Keratinocyte (primary cell): ENCODE data around the gene DCST2. TPM values are rescaled to one million over a fixed set of nuclear protein-coding genes. Genes with fewer than 3 reads are reported as not detected.

ENCODE experiments used
- DNase-seq: peaks from one replicate; pipeline ENCODE4 v3.0.0-alpha.2; 2011; ENCODE audit warnings: low read depth, missing footprints, low spot score
- FAIRE-seq: peaks from 2 replicates; lab custom pipeline; 2011; peaks lifted over from hg19 to GRCh38; lab: Jason Lieb, UNC
- H2AFZ ChIP-seq: 2 replicates; pipeline ENCODE4 v1.6.0; 2012; ENCODE audit warnings: low read length, control low read depth, inconsistent platforms; ENCODE audit not compliant: control insufficient read depth
- H3K27ac ChIP-seq: 2 replicates; pipeline ENCODE4 v1.5.1; 2011; ENCODE audit warnings: low read length; ENCODE audit not compliant: control insufficient read depth, insufficient read depth
- H3K27me3 ChIP-seq: 3 replicates; pipeline ENCODE4 v1.6.0; 2011; ENCODE audit warnings: low read length; ENCODE audit not compliant: control insufficient read depth, insufficient read depth; ENCODE audit errors: extremely low read depth
- H3K36me3 ChIP-seq, 2 experiments: 2 replicates in 1 of 2; 3 replicates in 1 of 2; pipeline ENCODE4 v1.5.1; 2011; ENCODE audit warnings: low read length in 2 of 2, mild to moderate bottlenecking in 1 of 2; ENCODE audit not compliant: control insufficient read depth in 2 of 2, insufficient read depth in 2 of 2; ENCODE audit errors: extremely low read depth in 1 of 2
- H3K4me1 ChIP-seq: 3 replicates; pipeline ENCODE4 v1.5.1; 2011; ENCODE audit warnings: low read length; ENCODE audit not compliant: control insufficient read depth, insufficient read depth; ENCODE audit errors: extremely low read depth
- H3K4me2 ChIP-seq: 3 replicates; pipeline ENCODE4 v1.6.0; 2011; ENCODE audit warnings: low read depth, low read length; ENCODE audit not compliant: control insufficient read depth, insufficient read depth; ENCODE audit errors: extremely low read depth
- H3K4me3 ChIP-seq, 3 experiments: fragments of 200-600 bp in 1 of 3; sonication (generic) in 1 of 3; 2 replicates in 2 of 3; 3 replicates in 1 of 3; pipeline ENCODE4 v1.5.1; 2011 to 2016; ENCODE audit warnings: low read length in 3 of 3, mild to moderate bottlenecking in 3 of 3, control low read depth in 2 of 3, inconsistent platforms in 1 of 3, low read depth in 1 of 3, mixed read lengths in 1 of 3, mixed run types in 1 of 3, moderate library complexity in 1 of 3; ENCODE audit not compliant: control insufficient read depth in 2 of 3, insufficient read depth in 2 of 3; ENCODE audit errors: extremely low read depth in 1 of 3
- H3K79me2 ChIP-seq: 2 replicates; pipeline ENCODE4 v1.6.0; 2012; ENCODE audit warnings: low read length; ENCODE audit not compliant: control insufficient read depth, insufficient read depth
- H3K9ac ChIP-seq: 3 replicates; pipeline ENCODE4 v1.6.0; 2011; ENCODE audit warnings: low read length; ENCODE audit not compliant: control insufficient read depth, insufficient read depth; ENCODE audit errors: extremely low read depth
- H3K9me1 ChIP-seq: 3 replicates; pipeline ENCODE4 v1.6.0; 2011; ENCODE audit warnings: low read length; ENCODE audit not compliant: control insufficient read depth, insufficient read depth; ENCODE audit errors: extremely low read depth
- H3K9me3 ChIP-seq: 2 replicates; pipeline ENCODE4 v1.5.1; 2012; ENCODE audit warnings: low read depth, low read length; ENCODE audit not compliant: control insufficient read depth
- H4K20me1 ChIP-seq: 3 replicates; pipeline ENCODE4 v1.6.0; 2011; ENCODE audit warnings: low read length; ENCODE audit not compliant: control insufficient read depth, insufficient read depth; ENCODE audit errors: extremely low read depth
- CTCF ChIP-seq, 3 experiments: IDR thresholded peaks in 1 of 3; conservative IDR thresholded peaks in 1 of 3; optimal IDR thresholded peaks in 1 of 3; 2 replicates in 2 of 3; 3 replicates in 1 of 3; pipeline versions ENCODE3 to v1.5.1; 2011; ENCODE audit warnings: low read length in 3 of 3, mild to moderate bottlenecking in 3 of 3, moderate library complexity in 2 of 3, control low read depth in 1 of 3, inconsistent platforms in 1 of 3; ENCODE audit not compliant: insufficient read depth in 2 of 3; ENCODE audit errors: extremely low read depth in 1 of 3
- EZH2 ChIP-seq: IDR thresholded peaks from one replicate; pipeline ENCODE4 v1.6.1; 2012; ENCODE audit warnings: inconsistent platforms, mild to moderate bottlenecking, low read length, moderate library complexity
- dilution Hi-C: fragments of 300-500 bp; cut with MboI; formaldehyde crosslinking; loops from one replicate; pipeline ENCODE4 v1.7.0; 2020; ENCODE audit warnings: low sequenced_read_pairs; ENCODE audit not compliant: extremely low pct_ligation_motif_present
- polyA plus RNA-seq, 5 experiments: library from polyadenylated mRNA; depleted of rRNA in 3 of 5; stranded (reverse) in 3 of 5; stranded (forward) in 1 of 5; unstranded in 1 of 5; fragments of >200 nt; gene quantifications; 1 replicate in 1 of 5; 2 replicates in 3 of 5; 3 replicates in 1 of 5; pipeline versions ENCODE4 v1.2.1 to v1.2.3, GENCODE V29; 2011 to 2012; ENCODE audit warnings: missing spikeins in 2 of 5, low read depth in 1 of 5, low replicate concordance in 1 of 5

The DCST2 gene
- polyA plus RNA-seq, 1 donor (not counting 4 experiments of a cell fraction or from before 2014, with no cell fraction given), result 0.14 TPM

- H3K27ac ChIP-seq, result no peak overlapping the region
- peaks cover 6% of the 10 kb centered on the region for H4K20me1 ChIP-seq
- H3K36me3 ChIP-seq, result peaks cover 18 to 50% of the 10 kb centered on the region in 2 experiments
Observed at GRCh38 chr1:155010211-155010918, 23.2 kb downstream of the DCST2 start.

GRCh38 chr1:155009742-155010141, 23.8 kb downstream of the DCST2 start:
- H3K27me3 ChIP-seq, result no peaks in the 10 kb centered on the region
- FAIRE-seq, result peak; percentile 17
- no peaks in the 10 kb centered on the region for H3K9me1 ChIP-seq
- no peaks in the 10 kb centered on the region for H3K9me3 ChIP-seq
- H3K4me1 ChIP-seq, result peaks cover 82% of the 10 kb centered on the region
- DNase-seq, result no peak
- no peak overlapping the region for H3K27ac ChIP-seq
- H3K4me3 ChIP-seq, result peak overlapping the region in 1 of 3 experiments; percentile 37
- H3K79me2 ChIP-seq, result peaks cover 65% of the 10 kb centered on the region
- TF ChIP-seq EZH2, result no peak
- TF ChIP-seq CTCF (optimal IDR thresholded peaks at IDR 0.05 in 1 of 3, IDR thresholded peaks at IDR 0.05 in 1 of 3, conservative IDR thresholded peaks at IDR 0.05 in 1 of 3; ENCODE audit: extremely low read depth in 1 of 3, insufficient read depth in 2 of 3, low read length in 3 of 3), result no peak
- peak overlapping the region; percentile 45 for H3K4me2 ChIP-seq
- H3K36me3 ChIP-seq, result peaks cover 14 to 47% of the 10 kb centered on the region in 2 experiments
- no peak overlapping the region for H2AFZ ChIP-seq
- dilution Hi-C loops, result no loop called here
- H3K9ac ChIP-seq, result peak overlapping the region; percentile 9
- peaks cover 6% of the 10 kb centered on the region for H4K20me1 ChIP-seq

More at GRCh38 chr1:155010211-155010918, 23.2 kb downstream of the DCST2 start:
- no peaks in the 10 kb centered on the region for H3K27me3 ChIP-seq
- no peaks in the 10 kb centered on the region for H3K9me1 ChIP-seq
- H3K4me1 ChIP-seq, result peaks cover 76% of the 10 kb centered on the region
- DNase-seq, result no peak
- peaks cover 60% of the 10 kb centered on the region for H3K79me2 ChIP-seq
- FAIRE-seq, result no peak
- H2AFZ ChIP-seq, result no peak overlapping the region
- H3K4me2 ChIP-seq, result peak overlapping the region; percentile 45
- no peak overlapping the region for H3K4me3 ChIP-seq
- TF ChIP-seq CTCF (optimal IDR thresholded peaks at IDR 0.05 in 1 of 3, IDR thresholded peaks at IDR 0.05 in 1 of 3, conservative IDR thresholded peaks at IDR 0.05 in 1 of 3; ENCODE audit: extremely low read depth in 1 of 3, insufficient read depth in 2 of 3, low read length in 3 of 3), result no peak
- no peaks in the 10 kb centered on the region for H3K9me3 ChIP-seq
- H3K9ac ChIP-seq, result no peak overlapping the region
- dilution Hi-C loops, result no loop called here
